ENCODE data around the gene CAND2.

- TF ChIP-seq, protein P1, sequence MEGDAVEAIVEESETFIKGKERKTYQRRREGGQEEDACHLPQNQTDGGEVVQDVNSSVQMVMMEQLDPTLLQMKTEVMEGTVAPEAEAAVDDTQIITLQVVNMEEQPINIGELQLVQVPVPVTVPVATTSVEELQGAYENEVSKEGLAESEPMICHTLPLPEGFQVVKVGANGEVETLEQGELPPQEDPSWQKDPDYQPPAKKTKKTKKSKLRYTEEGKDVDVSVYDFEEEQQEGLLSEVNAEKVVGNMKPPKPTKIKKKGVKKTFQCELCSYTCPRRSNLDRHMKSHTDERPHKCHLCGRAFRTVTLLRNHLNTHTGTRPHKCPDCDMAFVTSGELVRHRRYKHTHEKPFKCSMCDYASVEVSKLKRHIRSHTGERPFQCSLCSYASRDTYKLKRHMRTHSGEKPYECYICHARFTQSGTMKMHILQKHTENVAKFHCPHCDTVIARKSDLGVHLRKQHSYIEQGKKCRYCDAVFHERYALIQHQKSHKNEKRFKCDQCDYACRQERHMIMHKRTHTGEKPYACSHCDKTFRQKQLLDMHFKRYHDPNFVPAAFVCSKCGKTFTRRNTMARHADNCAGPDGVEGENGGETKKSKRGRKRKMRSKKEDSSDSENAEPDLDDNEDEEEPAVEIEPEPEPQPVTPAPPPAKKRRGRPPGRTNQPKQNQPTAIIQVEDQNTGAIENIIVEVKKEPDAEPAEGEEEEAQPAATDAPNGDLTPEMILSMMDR (IDR thresholded peaks at IDR 0.05), result no peak
- TF ChIP-seq ZFX (IDR thresholded peaks at IDR 0.05; ENCODE audit: borderline replicate concordance), result no peak
Observed at GRCh38 chr3:12799525-12800440, 3.3 kb downstream of the CAND2 start.
